SU-DHL-6 (cell line): Measurements from ENCODE around the gene TOP2B.
A peak's percentile ranks its signal among the peaks of the same experiment; 100 is the strongest.

Source experiments
- H2AFZ ChIP-seq: fragments of 200-600 bp; sonication (generic); 2 replicates; pipeline ENCODE4 v1.6.1; 2014; ENCODE audit warnings: low read depth, mild to moderate bottlenecking, moderate library complexity, mixed read lengths, antibody characterized with exemption, low read length; ENCODE audit not compliant: severe bottlenecking
- H3F3A ChIP-seq: fragments of 200-600 bp; shearing (Covaris generic); 2 replicates; pipeline ENCODE4 v1.6.0; 2016; ENCODE audit warnings: antibody characterized with exemption, mild to moderate bottlenecking; ENCODE audit not compliant: insufficient read depth
- H3K27ac ChIP-seq: fragments of 200-600 bp; sonication (generic); 2 replicates; pipeline ENCODE4 v1.5.1; 2016; ENCODE audit warnings: low read depth, mild to moderate bottlenecking, low read length, moderate library complexity, mixed read lengths
- H3K27me3 ChIP-seq: fragments of 200-600 bp; sonication (generic), shearing (Covaris generic); 2 replicates; pipeline ENCODE4 v1.6.0; 2014; ENCODE audit warnings: mild to moderate bottlenecking, low read length
- H3K36me3 ChIP-seq: fragments of 200-600 bp; sonication (generic); 2 replicates; pipeline ENCODE4 v1.6.1; 2014; ENCODE audit warnings: mild to moderate bottlenecking, low read length, mixed read lengths
- H3K4me2 ChIP-seq: fragments of 300-600, 200-600 bp; shearing (Covaris generic), sonication (generic); 2 replicates; pipeline ENCODE4 v1.6.0; 2014; ENCODE audit warnings: low read length, low read depth, mild to moderate bottlenecking; ENCODE audit not compliant: poor library complexity, severe bottlenecking
- H3K4me3 ChIP-seq: fragments of 200-600 bp; sonication (generic); 2 replicates; pipeline ENCODE4 v1.5.1; 2014; ENCODE audit warnings: antibody characterized with exemption, low read length, mild to moderate bottlenecking, mixed read lengths; ENCODE audit not compliant: insufficient read depth, poor library complexity, severe bottlenecking
- H3K79me2 ChIP-seq: fragments of 200-600 bp; sonication (generic); 2 replicates; pipeline ENCODE4 v1.6.1; 2014; ENCODE audit warnings: mild to moderate bottlenecking, low read length, moderate library complexity; ENCODE audit not compliant: insufficient read depth
- H3K9ac ChIP-seq: fragments of 200-600 bp; sonication (generic); 2 replicates; pipeline ENCODE4 v1.7.0; 2014; ENCODE audit warnings: mild to moderate bottlenecking, low read length
- H3K9me2 ChIP-seq: fragments of 200-600 bp; sonication (generic); replicated peaks from 2 replicates; pipeline ENCODE4 v1.6.1; 2014; ENCODE audit warnings: low read length; ENCODE audit not compliant: insufficient read depth
- H3K9me3 ChIP-seq: fragments of 200-600 bp; sonication (generic); 2 replicates; pipeline ENCODE4 v1.6.1; 2014; ENCODE audit warnings: low read length, mixed read lengths; ENCODE audit not compliant: insufficient read depth
- H4K20me1 ChIP-seq: fragments of 200-600 bp; sonication (generic); 2 replicates; pipeline ENCODE4 v1.6.1; 2014; ENCODE audit warnings: low read depth, mild to moderate bottlenecking, antibody characterized with exemption, low read length, moderate library complexity, mixed read lengths
- EZH2phosphoT487 ChIP-seq: fragments of 200-600 bp; sonication (generic), shearing (Covaris generic); conservative IDR thresholded peaks from 2 replicates; pipeline ENCODE4 v1.6.1; 2018; ENCODE audit warnings: mild to moderate bottlenecking, antibody characterized with exemption, low read length, moderate library complexity, mixed read lengths
- TF ChIP-seq, protein P1 (sequence below): fragments of 200-600 bp; sonication (generic); IDR thresholded peaks from one replicate; pipeline ENCODE4 v1.5.1; 2017; ENCODE audit warnings: antibody characterized with exemption, mild to moderate bottlenecking, low read length, moderate library complexity; ENCODE audit not compliant: insufficient read depth, poor library complexity, severe bottlenecking

The TOP2B gene

DNA sequence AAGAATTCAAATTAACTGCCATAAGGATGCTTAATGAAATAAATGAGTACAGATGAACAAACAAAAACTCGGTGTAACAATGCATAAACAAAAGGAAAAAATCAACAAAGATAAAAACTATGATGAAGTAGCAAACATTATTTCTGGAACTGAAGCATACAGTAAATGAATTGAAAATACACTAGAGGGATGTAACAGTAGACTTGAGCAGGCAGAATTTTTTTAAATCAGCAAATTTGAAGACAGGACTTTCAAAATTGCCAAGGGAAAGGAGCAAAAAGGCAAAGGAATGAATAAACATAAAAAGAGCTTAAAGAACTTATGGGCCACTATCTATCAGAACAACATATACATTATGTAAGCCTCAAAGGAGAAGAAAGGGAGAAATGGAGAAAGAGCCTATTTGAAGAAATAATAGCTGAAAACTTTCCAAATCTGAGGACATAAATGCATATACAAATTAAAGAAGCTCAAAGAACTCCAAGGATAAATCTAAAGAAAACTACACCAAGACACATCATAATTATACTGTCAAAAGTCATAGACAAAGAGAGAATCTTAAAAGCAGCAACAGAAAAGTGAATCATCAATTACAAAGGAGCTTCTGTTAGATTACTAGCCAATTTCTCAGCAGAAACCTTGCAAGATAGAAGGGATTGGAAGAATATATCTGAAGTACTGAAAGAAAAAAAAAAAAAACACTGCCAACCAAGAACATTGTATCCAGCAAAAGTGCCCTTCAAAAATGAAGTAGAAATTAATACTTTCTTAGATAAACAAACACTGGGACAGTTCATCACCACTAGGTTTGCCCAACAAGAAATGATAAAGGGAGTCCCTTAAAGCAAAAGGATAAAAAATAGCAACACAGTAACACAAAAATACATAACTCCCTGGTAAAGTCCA lies 15.5 kb downstream of the TOP2B start:
- Histone ChIP-seq H3K79me2 (peaks cover 86% of the 10 kb centered on the region), H2AFZ (no peak overlapping the region), H3K4me3 (no peak overlapping the region), H3K36me3 (no peaks in the 10 kb centered on the region), H3K4me2 (no peak overlapping the region), H3K9me3 (no peaks in the 10 kb centered on the region), H3K27me3 (no peaks in the 10 kb centered on the region), H3K27ac (no peak overlapping the region), H3F3A (peaks cover 5% of the 10 kb centered on the region; the same call in 1 of the 2 replicates), H3K9ac (no peak overlapping the region), H4K20me1 (peaks cover 21% of the 10 kb centered on the region), H3K9me2 (no peaks in the 10 kb centered on the region)
- TF ChIP-seq EZH2phosphoT487: no peak
- TF ChIP-seq, protein P1, sequence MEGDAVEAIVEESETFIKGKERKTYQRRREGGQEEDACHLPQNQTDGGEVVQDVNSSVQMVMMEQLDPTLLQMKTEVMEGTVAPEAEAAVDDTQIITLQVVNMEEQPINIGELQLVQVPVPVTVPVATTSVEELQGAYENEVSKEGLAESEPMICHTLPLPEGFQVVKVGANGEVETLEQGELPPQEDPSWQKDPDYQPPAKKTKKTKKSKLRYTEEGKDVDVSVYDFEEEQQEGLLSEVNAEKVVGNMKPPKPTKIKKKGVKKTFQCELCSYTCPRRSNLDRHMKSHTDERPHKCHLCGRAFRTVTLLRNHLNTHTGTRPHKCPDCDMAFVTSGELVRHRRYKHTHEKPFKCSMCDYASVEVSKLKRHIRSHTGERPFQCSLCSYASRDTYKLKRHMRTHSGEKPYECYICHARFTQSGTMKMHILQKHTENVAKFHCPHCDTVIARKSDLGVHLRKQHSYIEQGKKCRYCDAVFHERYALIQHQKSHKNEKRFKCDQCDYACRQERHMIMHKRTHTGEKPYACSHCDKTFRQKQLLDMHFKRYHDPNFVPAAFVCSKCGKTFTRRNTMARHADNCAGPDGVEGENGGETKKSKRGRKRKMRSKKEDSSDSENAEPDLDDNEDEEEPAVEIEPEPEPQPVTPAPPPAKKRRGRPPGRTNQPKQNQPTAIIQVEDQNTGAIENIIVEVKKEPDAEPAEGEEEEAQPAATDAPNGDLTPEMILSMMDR: no peak

DNA sequence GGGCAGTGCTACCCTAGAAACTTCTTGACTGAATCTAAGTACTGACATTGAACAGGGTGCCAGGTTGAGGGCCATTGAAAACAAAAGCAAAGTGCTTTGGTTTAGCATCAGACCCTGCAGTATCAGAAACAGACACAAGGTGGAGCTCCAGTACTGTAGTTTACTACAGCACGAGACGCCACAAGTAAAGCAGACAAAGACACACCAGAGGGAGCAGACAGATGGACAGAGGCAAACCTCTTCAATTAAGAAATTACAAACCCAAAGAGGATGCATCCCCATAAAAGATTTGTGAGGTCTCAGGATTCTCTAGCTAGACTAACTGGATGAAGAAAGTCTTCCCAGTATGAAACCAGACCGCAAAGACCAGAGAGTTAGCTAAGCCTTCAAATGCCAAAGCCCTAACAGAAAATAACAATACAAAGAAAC lies 16.6 kb downstream of the TOP2B start:
- Histone ChIP-seq H3K4me3 (no peak overlapping the region), H3K9ac (no peak overlapping the region), H4K20me1 (peaks cover 21% of the 10 kb centered on the region), H3K79me2 (peaks cover 75% of the 10 kb centered on the region), H3K9me2 (no peaks in the 10 kb centered on the region), H3K27ac (no peak overlapping the region), H3F3A (peaks cover 5% of the 10 kb centered on the region; the same call in 1 of the 2 replicates), H3K9me3 (no peaks in the 10 kb centered on the region), H2AFZ (no peak overlapping the region), H3K4me2 (no peak overlapping the region), H3K36me3 (peaks cover 5% of the 10 kb centered on the region; the same call in 1 of the 2 replicates), H3K27me3 (no peaks in the 10 kb centered on the region)
- TF ChIP-seq, protein P1: peak; percentile 77
- TF ChIP-seq EZH2phosphoT487: no peak

DNA sequence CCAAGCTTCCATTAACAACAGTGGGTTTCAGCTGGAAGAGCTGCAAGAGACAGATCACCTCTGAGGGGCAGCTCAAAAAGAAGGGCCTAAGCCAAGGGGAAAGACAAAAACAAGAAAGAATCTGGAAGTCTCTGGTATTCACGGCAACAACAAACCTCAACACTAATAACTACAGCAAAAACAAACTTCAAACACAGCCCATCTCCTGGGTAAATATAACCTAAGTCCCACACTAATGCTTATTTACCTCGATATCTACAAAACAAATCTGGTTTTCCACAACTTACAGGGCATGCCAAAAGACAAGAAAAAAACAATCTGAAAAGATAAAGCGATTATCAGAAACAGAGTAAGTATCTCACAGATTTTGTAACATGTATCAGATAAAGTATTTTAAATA lies 29.7 kb downstream of the TOP2B start:
- Histone ChIP-seq H3K9ac (no peak overlapping the region), H3K36me3 (peaks cover 57% of the 10 kb centered on the region), H2AFZ (no peak overlapping the region), H3K27me3 (no peaks in the 10 kb centered on the region), H3F3A (peaks cover 14% of the 10 kb centered on the region; the same call in 1 of the 2 replicates), H3K4me2 (no peak overlapping the region), H3K9me2 (no peaks in the 10 kb centered on the region), H3K4me3 (no peak overlapping the region), H3K27ac (no peak overlapping the region), H3K79me2 (no peaks in the 10 kb centered on the region), H3K9me3 (no peaks in the 10 kb centered on the region), H4K20me1 (no peaks in the 10 kb centered on the region)
- TF ChIP-seq EZH2phosphoT487: no peak
- TF ChIP-seq, protein P1: no peak
